ENCODE measurements around the gene GIGYF2.

GIGYF2 gene

GRCh38 chr2:232896720-232897597, 199.8 kb downstream of the GIGYF2 start (continued):
- TF ChIP-seq, protein P1, sequence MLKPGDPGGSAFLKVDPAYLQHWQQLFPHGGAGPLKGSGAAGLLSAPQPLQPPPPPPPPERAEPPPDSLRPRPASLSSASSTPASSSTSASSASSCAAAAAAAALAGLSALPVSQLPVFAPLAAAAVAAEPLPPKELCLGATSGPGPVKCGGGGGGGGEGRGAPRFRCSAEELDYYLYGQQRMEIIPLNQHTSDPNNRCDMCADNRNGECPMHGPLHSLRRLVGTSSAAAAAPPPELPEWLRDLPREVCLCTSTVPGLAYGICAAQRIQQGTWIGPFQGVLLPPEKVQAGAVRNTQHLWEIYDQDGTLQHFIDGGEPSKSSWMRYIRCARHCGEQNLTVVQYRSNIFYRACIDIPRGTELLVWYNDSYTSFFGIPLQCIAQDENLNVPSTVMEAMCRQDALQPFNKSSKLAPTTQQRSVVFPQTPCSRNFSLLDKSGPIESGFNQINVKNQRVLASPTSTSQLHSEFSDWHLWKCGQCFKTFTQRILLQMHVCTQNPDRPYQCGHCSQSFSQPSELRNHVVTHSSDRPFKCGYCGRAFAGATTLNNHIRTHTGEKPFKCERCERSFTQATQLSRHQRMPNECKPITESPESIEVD (tag by site-specific recombination; IDR thresholded peaks at IDR 0.05): no peak

DNA sequence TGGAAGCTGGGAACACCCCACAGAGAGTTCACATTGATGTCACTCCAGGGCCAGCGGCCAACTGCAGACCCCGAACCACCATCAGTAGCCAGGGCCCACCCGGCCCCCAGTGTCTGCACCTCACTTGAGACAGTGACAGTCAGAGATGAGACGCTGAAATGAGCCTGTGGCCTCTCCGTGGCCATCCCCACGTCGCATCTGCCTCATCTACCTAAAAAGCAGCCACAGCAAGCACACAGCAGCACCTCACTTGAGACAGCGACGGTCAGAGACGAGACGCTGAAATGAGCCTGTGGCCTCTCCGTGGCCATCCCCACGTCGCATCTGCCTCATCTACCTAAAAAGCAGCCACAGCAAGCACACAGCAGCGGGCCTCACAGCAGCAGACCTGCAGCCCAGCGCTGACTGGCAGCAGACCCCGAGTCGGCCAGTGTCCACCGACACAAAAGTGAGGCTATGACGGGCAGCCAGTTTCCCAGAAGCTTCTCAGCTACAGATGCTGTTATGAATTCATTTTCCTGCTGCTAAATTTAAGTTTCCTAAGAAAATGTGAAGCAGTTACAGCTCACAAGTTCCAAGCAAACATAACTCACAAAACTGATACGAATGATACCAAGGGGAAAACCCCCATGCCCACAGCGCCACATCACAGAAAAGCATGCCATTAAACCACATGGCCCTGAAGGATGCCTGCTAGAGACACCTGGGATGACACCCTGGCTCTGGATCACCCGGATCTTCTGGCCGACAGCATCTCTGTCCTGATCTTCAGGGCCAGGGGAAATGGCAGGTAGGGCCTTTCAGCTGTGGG, 200.7 kb downstream of the GIGYF2 start:
- H3K27ac ChIP-seq (ENCODE audit: extremely low read depth, low read depth, low read length): no peak overlapping the region
- H3K36me3 ChIP-seq (ENCODE audit: control insufficient read depth in 2 of 2, insufficient read depth in 1 of 2, low read length in 2 of 2): peaks cover 0 to 6% of the 10 kb centered on the region in 2 experiments; a peak in 1 of 3 replicates
- POLR2A ChIA-PET: no interaction called here
- H3K9me3 ChIP-seq (ENCODE audit: control insufficient read depth, insufficient read depth, low read depth, low read length): no peaks in the 10 kb centered on the region
- H3K4me3 ChIP-seq (ENCODE audit: low read depth, low read length): no peak overlapping the region
- CTCF ChIA-PET: interaction anchor here (0.6 to 0.9 kb wide), 3 partner anchors 44 to 440 kb away, joined by 3 to 4 read pairs (median 4); no protein-coding TSS in a partner anchor
- no peaks in the 10 kb centered on the region for H3K4me1 ChIP-seq (ENCODE audit: control insufficient read depth, insufficient read depth, low read length)
- TF ChIP-seq ZNF768 (tag by site-specific recombination; IDR thresholded peaks at IDR 0.05): no peak
- no peak for TF ChIP-seq ZNF416 (tag by site-specific recombination; IDR thresholded peaks at IDR 0.05)
- TF ChIP-seq ZNF341 (tag by site-specific recombination; IDR thresholded peaks at IDR 0.05; ENCODE audit: low read depth): no peak
- TF ChIP-seq ZNF121 (tag by site-specific recombination; IDR thresholded peaks at IDR 0.05): no peak
- TF ChIP-seq ZNF404 (tag by site-specific recombination; IDR thresholded peaks at IDR 0.05): no peak
- no peak for TF ChIP-seq ZNF223 (tag by site-specific recombination; IDR thresholded peaks at IDR 0.05)
- no peak for TF ChIP-seq ZNF626 (tag by site-specific recombination; IDR thresholded peaks at IDR 0.05)
- TF ChIP-seq, protein P1 (tag by site-specific recombination; IDR thresholded peaks at IDR 0.05): no peak
- TF ChIP-seq, protein P2, sequence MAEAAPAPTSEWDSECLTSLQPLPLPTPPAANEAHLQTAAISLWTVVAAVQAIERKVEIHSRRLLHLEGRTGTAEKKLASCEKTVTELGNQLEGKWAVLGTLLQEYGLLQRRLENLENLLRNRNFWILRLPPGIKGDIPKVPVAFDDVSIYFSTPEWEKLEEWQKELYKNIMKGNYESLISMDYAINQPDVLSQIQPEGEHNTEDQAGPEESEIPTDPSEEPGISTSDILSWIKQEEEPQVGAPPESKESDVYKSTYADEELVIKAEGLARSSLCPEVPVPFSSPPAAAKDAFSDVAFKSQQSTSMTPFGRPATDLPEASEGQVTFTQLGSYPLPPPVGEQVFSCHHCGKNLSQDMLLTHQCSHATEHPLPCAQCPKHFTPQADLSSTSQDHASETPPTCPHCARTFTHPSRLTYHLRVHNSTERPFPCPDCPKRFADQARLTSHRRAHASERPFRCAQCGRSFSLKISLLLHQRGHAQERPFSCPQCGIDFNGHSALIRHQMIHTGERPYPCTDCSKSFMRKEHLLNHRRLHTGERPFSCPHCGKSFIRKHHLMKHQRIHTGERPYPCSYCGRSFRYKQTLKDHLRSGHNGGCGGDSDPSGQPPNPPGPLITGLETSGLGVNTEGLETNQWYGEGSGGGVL (tag by site-specific recombination; IDR thresholded peaks at IDR 0.05): no peak
- no peak for TF ChIP-seq ZSCAN30 (tag by site-specific recombination; IDR thresholded peaks at IDR 0.05)
- TF ChIP-seq ZNF274 (IDR thresholded peaks at IDR 0.05; ENCODE audit: low read length): no peak
- no peak for TF ChIP-seq ZNF274 (tag by site-specific recombination; IDR thresholded peaks at IDR 0.05; ENCODE audit: borderline replicate concordance)
- no peak for TF ChIP-seq ZNF10 (tag by site-specific recombination; IDR thresholded peaks at IDR 0.05)
- TF ChIP-seq ZBTB49 (tag by site-specific recombination; IDR thresholded peaks at IDR 0.05; ENCODE audit: low read depth): no peak
- TF ChIP-seq ZIC2 (tag by site-specific recombination; IDR thresholded peaks at IDR 0.05): no peak
- no peak for TF ChIP-seq FEZF1 (tag by site-specific recombination; IDR thresholded peaks at IDR 0.05)
- no peak for TF ChIP-seq ZNF175 (tag by site-specific recombination; IDR thresholded peaks at IDR 0.05)

Data from HEK293 (cell line).